ENCODE results near the gene PDE4B.

- TF ChIP-seq FOXO4 (CRISPR knock-in tag; conservative IDR thresholded peaks at IDR 0.05) (no peak), ZZZ3 (CRISPR knock-in tag; IDR thresholded peaks at IDR 0.05; ENCODE audit: borderline replicate concordance) (no peak), PAXIP1 (CRISPR knock-in tag; conservative IDR thresholded peaks at IDR 0.05) (no peak), CTCF (CRISPR knock-in tag; IDR thresholded peaks at IDR 0.05) (no peak), ADNP (CRISPR knock-in tag; IDR thresholded peaks at IDR 0.05) (no peak), MATR3 (CRISPR knock-in tag; IDR thresholded peaks at IDR 0.05) (no peak), ATF4 (CRISPR knock-in tag; IDR thresholded peaks at IDR 0.05) (no peak), ZNF580 (CRISPR knock-in tag; IDR thresholded peaks at IDR 0.05; ENCODE audit: borderline replicate concordance, low read depth) (no peak), HMGXB4 (CRISPR knock-in tag; IDR thresholded peaks at IDR 0.05; ENCODE audit: borderline replicate concordance in 1 of 2, low read depth in 1 of 2) (no peak)
Observed at GRCh38 chr1:66372522-66373101, 579.9 kb downstream of the PDE4B start.

All from HepG2 (cell line).